Skeletal muscle tissue (tissue), 4 donors: ENCODE data around the gene ENPP1. TPM values are rescaled to one million over a fixed set of nuclear protein-coding genes. Genes with fewer than 3 reads are reported as not detected.

Experiments
- H3K27ac ChIP-seq: one replicate; pipeline ENCODE4 v1.7.0; 2013; ENCODE audit warnings: mild to moderate bottlenecking, low read depth, low read length, inconsistent platforms
- H3K27me3 ChIP-seq, 3 donors: one replicate each; pipeline ENCODE4 v1.7.0; 2013; ENCODE audit warnings: low read length in 3 of 3; ENCODE audit not compliant: control insufficient read depth in 3 of 3, insufficient read depth in 3 of 3
- H3K36me3 ChIP-seq, 3 donors: one replicate each; pipeline ENCODE4 v1.7.0; 2013; ENCODE audit warnings: low read length in 3 of 3; ENCODE audit not compliant: control insufficient read depth in 3 of 3, insufficient read depth in 3 of 3
- H3K4me1 ChIP-seq, 3 donors: one replicate each; pipeline ENCODE4 v1.7.0; 2013; ENCODE audit warnings: low read length in 3 of 3, mild to moderate bottlenecking in 3 of 3; ENCODE audit not compliant: control insufficient read depth in 3 of 3, insufficient read depth in 3 of 3
- H3K4me3 ChIP-seq, 3 donors: one replicate each; pipeline ENCODE4 v1.7.0; 2013; ENCODE audit warnings: low read length in 3 of 3
- H3K9ac ChIP-seq, 3 donors: one replicate each; pipeline ENCODE4 v1.7.0; 2013; ENCODE audit warnings: low read length in 3 of 3, mild to moderate bottlenecking in 3 of 3, moderate library complexity in 2 of 3, low read depth in 1 of 3
- H3K9me3 ChIP-seq, 3 donors: one replicate each; pipeline ENCODE4 v1.7.0; 2013; ENCODE audit warnings: low read length in 3 of 3; ENCODE audit not compliant: control insufficient read depth in 3 of 3
- total RNA-seq: library from RNA; depleted of rRNA; stranded (reverse); fragments of >200 nt; gene quantifications from one replicate; pipeline ENCODE4 v1.2.3, GENCODE V29; 2014
- donor health status: Osteomylitis.

The ENPP1 gene
- total RNA-seq, 1 donor from 2014 or later, result 17.7 TPM

DNA sequence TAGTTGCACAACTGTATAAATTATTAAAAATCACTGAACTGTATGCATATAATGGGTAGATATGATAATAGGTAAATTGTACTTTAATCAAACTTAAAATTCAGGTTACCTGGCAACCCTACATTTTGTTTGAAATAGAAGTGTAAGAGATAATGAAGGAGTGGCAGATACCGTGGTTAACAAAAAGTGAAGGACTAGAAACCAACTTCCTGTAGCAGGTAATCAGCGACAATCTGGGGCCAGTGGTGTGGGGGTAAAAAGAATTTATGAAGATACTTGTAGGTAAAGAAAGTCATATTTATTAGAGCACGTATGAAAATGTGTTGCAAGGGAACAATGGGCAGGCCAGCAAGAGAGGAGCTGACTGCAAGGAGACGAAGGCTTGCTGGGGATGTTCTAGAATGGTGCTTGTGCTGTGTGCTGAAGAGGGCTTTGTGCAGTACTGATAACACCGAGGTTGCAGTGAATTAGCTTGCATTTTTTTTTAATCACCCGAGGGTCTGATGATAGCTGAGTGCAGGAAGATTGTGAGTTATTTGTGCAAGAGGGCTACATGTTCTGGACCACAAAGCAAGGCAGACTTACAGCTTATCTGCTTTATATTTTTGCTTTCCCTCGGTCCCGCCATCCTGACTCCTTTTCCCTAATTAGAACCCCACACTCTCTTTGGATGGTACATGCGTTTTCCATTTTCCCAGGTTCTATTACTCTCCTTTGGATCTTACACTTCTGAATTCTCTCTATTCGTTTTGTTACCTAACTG, 4.6 kb upstream of the ENPP1 start:
- no peak overlapping the region for H3K4me3 ChIP-seq
- peaks cover 5 to 6% (median 5%) of the 10 kb centered on the region in 3 donors for H3K4me1 ChIP-seq
- H3K27ac ChIP-seq, result no peak overlapping the region
- no peaks in the 10 kb centered on the region for H3K27me3 ChIP-seq
- H3K36me3 ChIP-seq, result no peaks in the 10 kb centered on the region
- no peak overlapping the region for H3K9ac ChIP-seq
- peaks cover 0 to 2% (median 0%) of the 10 kb centered on the region in 3 donors for H3K9me3 ChIP-seq

DNA sequence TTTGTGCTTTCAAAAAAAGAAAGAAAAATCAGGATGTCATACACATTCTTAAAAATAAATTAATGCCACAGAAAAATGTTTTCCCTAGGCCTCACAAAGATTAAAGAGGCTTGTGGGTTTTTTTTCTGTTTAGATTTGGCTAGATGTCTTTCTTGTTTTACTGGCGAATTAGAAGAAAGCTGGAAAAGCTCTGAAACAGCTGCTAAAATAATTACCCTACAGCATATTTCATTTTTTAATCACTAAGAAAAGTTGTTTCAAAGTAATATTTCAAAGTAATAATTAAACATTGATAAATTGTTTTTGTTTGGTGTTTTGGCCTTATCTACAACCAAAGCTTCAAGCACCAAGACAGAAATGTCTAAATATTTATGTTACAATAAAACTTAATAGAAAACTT, 3.7 kb upstream of the ENPP1 start:
- Histone ChIP-seq H3K4me3 (no peak overlapping the region), H3K27me3 (no peaks in the 10 kb centered on the region), H3K27ac (no peak overlapping the region), H3K9ac (no peak overlapping the region), H3K9me3 (no peaks in the 10 kb centered on the region), H3K4me1 (peaks cover 5 to 9% (median 6%) of the 10 kb centered on the region in 3 donors), H3K36me3 (no peaks in the 10 kb centered on the region)

DNA sequence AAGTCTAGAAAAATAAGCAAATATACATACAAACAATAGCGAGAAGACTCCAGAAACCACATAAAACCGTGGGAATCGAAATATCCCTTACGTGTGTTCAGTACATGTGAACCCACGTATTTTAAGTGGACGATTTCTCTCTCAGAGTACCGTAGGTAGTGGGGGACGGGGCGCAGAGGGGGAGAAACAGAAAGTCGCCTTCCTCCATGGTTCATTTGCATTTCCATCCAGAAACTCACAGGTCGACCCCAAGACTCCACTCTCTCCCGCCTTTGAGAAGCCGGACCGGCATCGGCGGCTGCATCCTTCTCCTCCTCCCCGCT, 538 bp upstream of the ENPP1 start:
- Histone ChIP-seq H3K27me3 (no peaks in the 10 kb centered on the region), H3K36me3 (no peaks in the 10 kb centered on the region), H3K27ac (peak overlapping the region; percentile 64), H3K4me3 (peak overlapping the region; percentile 68 to 78 (median 73)), H3K9me3 (no peaks in the 10 kb centered on the region), H3K4me1 (peaks cover 5 to 9% (median 6%) of the 10 kb centered on the region in 3 donors), H3K9ac (peak overlapping the region; percentile 57 to 69 (median 68))

DNA sequence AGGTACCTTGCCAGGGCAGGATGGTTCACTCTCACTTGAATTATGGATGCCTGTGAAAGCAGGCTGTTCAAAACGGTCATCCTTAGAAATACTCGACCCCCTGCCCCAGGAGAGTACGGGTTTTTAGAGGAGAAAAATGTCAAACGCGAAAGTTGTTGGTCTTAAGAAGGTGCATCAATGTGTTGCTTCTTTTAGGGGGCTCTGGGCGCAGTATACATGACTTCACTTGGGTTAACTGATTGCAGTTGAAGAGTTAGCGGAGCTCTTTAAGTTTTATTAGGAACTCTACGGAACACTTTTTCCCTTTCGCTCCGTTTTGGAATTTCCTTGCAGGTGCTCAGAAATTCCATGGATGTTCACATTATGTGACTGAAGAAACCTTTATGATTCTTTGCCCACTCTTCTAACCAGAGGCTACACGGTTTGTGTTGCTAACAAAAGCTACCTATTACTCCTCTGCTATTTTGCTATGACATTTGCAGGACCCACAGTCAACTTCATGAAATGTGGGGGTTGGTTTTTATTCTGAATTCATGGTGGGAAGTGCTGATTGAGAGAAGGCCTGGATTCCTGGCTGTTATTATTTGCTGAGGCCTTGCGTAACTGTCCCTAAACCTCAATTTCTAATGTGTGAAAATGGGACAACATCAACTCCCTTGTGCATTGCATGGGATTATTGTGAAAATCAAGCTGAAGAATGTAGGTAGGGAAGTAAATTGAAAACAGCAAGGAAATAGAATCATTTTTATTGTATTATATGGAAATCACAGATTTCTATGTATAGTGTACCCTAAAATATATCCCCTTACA, 845 bp downstream of the ENPP1 start:
- no peaks in the 10 kb centered on the region for H3K27me3 ChIP-seq
- peak overlapping the region; percentile 78 to 80 (median 79) for H3K4me3 ChIP-seq
- no peaks in the 10 kb centered on the region for H3K36me3 ChIP-seq
- no peaks in the 10 kb centered on the region for H3K9me3 ChIP-seq
- peaks cover 5 to 9% (median 6%) of the 10 kb centered on the region in 3 donors for H3K4me1 ChIP-seq
- peak overlapping the region; percentile 74 to 81 (median 80) for H3K9ac ChIP-seq
- H3K27ac ChIP-seq, result peak overlapping the region; percentile 64

DNA sequence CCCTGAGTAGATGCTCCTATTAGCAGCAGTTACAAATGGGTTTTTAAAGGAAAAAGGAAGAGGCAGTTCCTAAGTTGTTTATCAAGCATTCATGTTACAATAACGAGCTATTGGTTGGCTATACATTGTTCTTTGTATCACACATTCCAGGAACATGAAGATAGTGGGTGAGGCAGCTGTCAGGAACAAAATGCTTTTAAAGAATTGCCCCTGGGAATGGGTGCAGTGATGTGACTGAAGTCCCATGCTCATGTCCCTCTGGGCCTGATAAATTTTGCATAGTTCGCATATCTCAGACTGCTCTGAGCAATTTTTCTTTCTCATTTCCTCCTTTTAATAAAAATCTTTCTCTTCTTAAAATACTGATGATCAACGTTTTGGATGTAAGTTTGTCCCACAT, 3.7 kb downstream of the ENPP1 start:
- Histone ChIP-seq H3K9me3 (no peaks in the 10 kb centered on the region), H3K36me3 (no peaks in the 10 kb centered on the region), H3K4me3 (no peak overlapping the region), H3K27me3 (no peaks in the 10 kb centered on the region), H3K9ac (no peak overlapping the region), H3K4me1 (peaks cover 5 to 9% (median 6%) of the 10 kb centered on the region in 3 donors), H3K27ac (no peak overlapping the region)

DNA sequence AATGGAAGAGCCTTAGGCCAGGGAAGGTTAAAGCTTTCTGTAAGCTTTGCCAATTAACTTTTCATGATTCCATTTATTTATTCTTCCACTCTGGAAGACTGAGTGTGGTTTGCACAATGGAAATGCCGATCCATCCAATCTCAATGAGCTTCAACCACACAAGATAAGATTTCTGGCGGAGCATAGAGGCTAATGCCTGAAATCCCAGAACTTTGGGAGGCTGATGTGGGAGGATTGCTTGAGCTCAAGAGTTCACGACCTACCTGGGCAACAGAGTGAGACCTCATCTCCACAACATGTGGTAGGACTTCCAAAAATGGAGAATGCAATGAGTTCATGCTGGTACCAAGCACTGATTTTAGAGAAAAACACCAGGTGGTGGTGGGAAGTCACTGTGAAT, 6.2 kb downstream of the ENPP1 start:
- Histone ChIP-seq H3K4me3 (no peak overlapping the region), H3K9me3 (no peaks in the 10 kb centered on the region), H3K9ac (no peak overlapping the region), H3K4me1 (no peaks in the 10 kb centered on the region), H3K27ac (no peak overlapping the region), H3K36me3 (no peaks in the 10 kb centered on the region), H3K27me3 (no peaks in the 10 kb centered on the region)

DNA sequence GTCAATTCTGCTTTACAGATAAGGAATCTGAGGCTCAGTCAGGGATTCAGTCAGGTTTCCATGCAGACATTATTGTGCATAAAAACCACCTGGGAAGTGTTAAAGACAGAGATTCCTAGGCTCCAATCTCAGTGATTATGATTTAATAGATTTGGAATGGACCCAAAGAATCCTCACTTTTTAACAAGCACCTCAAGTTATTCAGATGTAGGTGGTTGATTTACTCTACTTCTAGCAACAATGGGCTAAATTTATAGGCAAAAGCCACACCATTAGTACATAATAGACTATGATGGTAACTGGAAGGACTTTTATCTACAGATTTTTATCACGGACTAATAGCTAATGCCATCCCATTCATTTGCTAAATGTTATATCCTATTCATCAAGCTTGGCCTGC, 9.0 kb downstream of the ENPP1 start:
- Histone ChIP-seq H3K27ac (no peak overlapping the region), H3K27me3 (no peaks in the 10 kb centered on the region), H3K36me3 (no peaks in the 10 kb centered on the region), H3K9ac (no peak overlapping the region), H3K9me3 (no peaks in the 10 kb centered on the region), H3K4me1 (no peaks in the 10 kb centered on the region), H3K4me3 (no peak overlapping the region)

DNA sequence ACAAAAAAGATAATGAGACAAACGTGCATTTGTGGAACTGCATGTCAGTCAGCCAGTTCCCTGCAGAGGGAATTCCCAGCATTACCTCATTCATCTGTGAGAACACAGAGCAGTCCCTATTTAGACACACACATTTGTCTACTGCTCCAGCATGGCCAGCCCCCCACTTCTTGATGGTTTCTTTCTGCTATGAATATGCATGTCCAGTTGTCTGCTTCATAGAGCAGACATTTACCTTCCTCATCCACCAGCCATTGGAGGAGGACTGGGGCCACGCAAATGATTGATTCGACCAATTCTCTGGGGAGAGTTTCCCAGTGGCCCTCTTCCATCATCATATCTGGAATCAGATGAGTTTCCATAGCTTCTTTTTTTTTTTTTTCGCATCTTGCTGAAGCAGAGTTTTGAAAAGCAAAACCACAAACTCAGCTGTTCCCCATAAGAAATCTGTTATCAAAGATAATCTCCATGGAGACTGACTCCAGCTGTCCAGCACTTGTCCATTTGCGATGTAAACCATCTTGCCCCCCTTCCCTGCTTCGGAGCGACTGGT, 11.8 kb downstream of the ENPP1 start:
- Histone ChIP-seq H3K9ac (no peak overlapping the region), H3K36me3 (no peaks in the 10 kb centered on the region), H3K4me3 (no peak overlapping the region), H3K27me3 (no peaks in the 10 kb centered on the region), H3K4me1 (no peaks in the 10 kb centered on the region), H3K9me3 (no peaks in the 10 kb centered on the region), H3K27ac (no peak overlapping the region)

DNA sequence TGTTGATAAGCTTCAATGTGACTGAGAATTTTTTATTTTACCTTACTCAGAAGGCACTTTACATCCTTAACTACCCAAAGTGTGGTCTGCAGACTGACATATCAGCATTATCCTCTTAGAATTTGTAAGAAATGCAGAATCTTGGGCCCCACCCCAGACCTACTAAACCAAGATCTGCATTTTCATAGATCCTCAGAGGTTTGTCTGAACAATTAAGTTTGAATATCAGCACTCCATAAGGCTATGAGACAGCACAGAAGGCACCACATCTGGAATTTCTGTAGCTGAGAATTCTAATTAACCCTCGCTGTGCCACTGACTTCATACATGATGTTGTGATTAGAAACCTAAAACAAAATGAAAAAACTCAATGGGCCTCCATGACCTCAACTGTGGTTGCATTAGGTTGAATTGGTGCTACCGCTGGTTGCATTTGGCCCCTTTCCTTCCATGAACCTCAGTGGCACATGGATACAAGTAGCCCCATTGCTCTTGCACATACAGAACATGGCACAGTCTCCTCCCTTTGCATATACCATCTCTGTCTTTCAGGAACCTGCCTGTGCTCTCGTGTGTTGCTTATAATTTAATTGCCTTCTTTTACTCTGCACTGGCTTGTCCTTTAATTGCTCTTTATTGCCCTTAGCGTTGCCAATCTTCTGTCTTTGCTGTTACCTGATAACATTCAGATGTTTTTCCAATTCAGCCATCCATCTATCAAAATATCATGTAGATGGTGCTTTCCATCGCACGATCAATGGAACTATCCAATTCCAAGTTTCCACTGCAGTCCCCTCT, 13.4 kb downstream of the ENPP1 start:
- Histone ChIP-seq H3K4me1 (peaks cover 0 to 2% (median 0%) of the 10 kb centered on the region in 3 donors), H3K36me3 (no peaks in the 10 kb centered on the region), H3K27ac (no peak overlapping the region), H3K4me3 (no peak overlapping the region), H3K9me3 (no peaks in the 10 kb centered on the region), H3K27me3 (no peaks in the 10 kb centered on the region), H3K9ac (no peak overlapping the region)
